Measurements from ENCODE around the gene MCL1.

DNA sequence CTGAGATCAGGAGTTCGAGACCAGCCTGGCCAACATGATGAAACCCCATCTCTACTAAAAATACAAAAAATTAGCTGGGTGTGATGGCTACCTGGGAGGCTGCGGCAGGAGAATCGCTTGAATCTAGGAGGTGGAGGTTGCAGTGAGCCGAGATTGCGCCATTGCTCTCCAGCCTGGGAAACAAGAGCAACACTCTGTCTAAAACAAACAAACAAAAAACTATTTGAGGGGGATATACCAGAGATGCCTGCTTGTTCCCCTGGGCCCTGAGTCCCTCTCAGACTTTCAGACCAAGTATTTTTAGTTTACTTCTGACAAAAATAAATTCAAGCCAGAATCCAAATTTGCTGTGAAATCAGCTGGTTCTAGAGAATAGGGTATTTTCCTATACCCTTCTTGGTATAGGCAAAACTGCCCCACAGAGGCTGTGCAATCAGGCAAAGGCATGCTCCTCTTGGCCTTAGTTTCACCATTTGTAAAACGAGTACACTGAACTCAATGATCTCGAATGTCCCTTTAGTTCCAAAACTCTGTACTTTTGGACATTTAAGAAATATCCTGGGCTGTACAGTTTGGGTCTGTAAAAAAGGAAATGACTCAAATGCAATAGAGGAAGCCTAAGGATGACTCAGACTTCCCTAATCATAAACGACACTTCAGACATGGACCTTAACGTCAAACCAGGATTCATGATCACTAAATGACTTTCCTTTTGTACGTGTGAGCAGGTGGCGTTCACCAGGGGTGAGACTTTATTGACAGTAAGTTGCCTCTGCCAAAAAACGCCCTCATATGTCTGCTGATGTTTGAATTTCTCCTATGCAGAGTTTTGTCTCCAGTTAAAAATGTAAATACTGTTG is 33.9 kb upstream of the MCL1 start:
- TF ChIP-seq, protein P1, sequence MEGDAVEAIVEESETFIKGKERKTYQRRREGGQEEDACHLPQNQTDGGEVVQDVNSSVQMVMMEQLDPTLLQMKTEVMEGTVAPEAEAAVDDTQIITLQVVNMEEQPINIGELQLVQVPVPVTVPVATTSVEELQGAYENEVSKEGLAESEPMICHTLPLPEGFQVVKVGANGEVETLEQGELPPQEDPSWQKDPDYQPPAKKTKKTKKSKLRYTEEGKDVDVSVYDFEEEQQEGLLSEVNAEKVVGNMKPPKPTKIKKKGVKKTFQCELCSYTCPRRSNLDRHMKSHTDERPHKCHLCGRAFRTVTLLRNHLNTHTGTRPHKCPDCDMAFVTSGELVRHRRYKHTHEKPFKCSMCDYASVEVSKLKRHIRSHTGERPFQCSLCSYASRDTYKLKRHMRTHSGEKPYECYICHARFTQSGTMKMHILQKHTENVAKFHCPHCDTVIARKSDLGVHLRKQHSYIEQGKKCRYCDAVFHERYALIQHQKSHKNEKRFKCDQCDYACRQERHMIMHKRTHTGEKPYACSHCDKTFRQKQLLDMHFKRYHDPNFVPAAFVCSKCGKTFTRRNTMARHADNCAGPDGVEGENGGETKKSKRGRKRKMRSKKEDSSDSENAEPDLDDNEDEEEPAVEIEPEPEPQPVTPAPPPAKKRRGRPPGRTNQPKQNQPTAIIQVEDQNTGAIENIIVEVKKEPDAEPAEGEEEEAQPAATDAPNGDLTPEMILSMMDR (conservative IDR thresholded peaks at IDR 0.05): no peak
- no peak for TF ChIP-seq ZFX (IDR thresholded peaks at IDR 0.05)

All from C4-2B (cell line).